NCI-H446 treated with DMSO at 0.1 percent for 48 hours (cell line): ENCODE measurements around the gene LBHD1.
"Not testable (repeated sequence)": the region's sequence is repeated elsewhere in the genome, so short reads cannot be mapped to it uniquely, and the experiment has no call there.

Experiments
- DNase-seq: peaks from one replicate; lab custom pipeline; 2025; lab: John Stamatoyannopoulos, UW

The LBHD1 gene

DNA sequence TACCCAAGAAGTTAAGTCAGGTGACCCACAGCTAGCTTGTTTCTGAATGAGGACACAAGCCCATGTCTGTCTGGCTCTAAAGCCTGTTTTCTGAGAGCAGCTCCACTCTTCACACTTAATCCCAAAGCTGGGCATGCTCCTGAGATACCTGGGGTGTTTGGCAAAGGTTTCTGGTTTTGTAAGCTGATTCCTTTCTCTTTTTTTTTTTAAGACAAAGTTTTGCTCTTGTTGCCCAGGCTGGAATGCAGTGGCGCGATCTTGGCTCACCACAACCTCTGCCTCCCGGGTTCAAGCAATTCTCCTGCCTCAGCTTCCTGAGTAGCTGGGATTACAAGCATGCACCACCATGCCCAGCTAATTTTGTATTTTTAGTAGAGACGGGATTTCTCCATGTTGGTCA lies 21.6 kb upstream of the LBHD1 start:
- DNase-seq, result not testable (repeated sequence)

DNA sequence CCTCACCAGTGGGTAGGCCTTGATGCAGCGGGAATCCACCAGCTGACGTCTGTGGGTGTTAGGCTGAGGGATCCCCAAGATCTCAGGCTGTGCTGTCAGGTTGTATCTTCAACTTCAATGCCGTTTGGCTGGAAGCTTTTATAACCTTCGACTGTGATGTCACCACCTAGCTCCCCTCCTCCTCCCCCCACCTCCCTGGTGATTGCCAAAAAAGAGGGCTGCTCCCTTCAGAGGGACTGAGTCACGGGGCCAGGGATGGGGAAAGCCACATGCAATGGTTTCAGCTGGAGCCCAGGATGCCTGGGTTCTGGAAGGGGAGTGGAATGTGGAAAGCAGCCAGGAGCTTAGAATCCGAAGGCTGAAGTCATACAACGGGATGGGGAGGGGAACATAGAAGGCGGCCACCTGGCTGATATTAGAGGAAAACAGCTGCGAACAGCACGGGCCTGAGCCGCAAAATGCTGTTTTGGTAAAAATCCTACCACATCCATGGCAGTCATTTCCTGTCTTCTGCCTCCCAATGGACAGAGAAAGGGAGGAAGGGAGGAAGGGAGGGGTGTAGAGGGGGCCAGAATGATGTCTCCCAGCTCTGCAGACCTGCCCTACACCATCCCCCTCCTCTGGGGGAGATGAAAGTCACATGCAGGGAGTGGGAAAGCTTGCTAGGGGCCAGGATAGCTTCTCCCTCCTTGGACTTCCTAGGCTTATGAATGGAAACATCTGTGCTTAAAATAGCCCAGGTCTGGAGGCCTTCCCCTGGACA lies 17.5 kb upstream of the LBHD1 start, which contains the start of gene LRRN4CL:
TSS of gene LRRN4CL (minus strand) at position 110 of the 763 bp plus-strand sequence. CDS start 1,022 bp downstream, outside the sequence.
- no peak for DNase-seq

DNA sequence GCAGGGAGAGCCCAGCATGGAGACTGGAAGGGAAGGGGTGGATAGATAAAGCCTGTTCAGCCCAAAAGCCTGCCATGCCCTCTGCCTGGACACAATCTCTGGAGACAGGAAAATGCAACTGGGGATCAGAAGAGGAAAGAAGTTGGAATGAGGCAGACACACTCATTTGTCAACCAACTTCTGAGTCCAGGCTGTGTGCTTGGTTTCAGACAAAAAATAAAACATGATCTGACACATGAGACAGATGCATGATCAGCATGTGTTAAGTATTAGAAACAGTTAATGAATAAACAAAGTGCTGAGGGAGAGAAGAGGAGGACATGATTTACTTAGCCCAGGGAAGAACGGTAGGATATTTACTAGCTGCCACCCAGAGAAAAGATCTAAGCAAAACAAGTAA lies 16.4 kb upstream of the LBHD1 start:
- DNase-seq, result no peak

DNA sequence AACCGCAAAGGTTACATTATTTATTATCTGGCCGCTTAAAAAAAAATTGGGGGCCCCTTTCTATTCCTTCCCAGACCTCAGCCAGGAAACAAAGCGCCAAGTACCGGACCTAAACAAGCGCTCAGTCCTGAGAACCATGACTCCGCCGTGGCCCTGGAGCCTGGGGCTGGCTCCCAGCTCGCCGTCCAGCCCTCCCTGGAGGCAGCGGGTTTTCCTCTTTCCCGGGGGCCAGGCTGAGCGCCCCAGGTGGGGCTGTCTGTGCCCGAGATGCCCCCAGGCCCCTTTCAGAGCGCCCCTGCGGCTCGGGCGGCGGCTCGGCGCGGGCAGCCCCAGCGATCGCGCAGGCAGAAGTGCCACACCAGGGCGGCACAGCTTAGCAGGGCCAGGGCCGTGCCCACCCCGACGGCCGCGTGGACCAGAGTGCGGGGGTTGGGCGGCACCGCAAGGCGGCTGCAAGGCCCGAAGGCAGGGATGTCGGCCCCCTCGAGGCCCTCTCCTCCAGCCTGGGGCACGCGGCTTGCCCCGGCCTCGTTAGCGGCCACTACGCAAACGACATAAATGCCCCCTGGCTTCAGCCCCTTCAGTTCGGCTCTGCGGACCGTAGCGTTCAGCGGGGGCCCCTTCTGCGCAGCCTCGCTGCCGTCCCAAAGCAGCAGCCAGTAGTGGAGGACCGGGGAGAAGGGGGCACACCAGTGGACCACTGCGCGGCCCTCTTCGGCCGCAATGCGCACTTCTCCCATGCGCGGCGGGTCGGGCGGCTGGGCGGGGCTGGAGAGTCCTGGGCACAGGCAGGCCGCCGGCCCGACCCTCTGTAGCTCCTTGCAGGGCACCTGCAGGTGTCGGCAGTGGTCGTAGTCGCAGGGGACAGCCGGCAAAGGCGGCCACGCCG lies 15.7 kb upstream of the LBHD1 start:
- DNase-seq, result no peak

DNA sequence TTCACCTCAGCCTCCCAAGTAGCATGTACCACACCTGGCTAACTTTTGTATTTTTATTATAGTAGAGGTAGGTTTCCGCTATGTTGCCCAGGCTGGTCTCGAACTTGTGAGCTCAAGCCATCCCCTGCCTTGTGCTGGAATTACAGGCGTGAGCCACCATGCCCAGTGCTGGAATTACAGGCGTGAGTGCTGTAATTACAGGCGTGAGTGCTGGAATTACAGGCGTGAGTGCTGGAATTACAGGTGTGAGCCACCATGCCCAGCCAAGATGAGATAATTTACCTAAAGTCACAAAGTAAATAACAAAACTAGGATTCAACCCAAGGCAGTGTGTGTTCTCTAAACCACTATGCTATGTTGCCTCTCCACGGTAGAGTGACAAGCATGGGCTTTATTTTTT lies 10.5 kb upstream of the LBHD1 start:
- DNase-seq, result no peak

DNA sequence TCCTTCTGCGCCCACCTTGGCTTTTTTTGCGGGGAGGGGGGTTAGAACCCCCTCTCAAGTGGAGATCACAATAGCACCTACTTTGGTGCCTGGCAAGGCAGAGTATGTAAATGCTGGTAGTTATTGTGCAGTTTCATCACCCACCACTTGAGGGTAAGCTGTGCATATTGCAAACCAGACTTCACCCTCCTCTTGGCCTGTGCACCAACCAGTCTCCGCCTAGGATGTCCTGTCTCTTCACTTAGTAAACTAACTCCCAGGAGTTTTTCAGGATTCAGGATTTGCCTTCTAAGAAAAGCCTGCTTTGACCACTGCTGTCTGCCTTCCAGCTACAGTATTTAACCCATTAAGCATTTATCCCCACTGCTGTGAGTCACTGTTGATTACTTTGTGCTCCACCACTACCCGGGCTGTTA lies 8.8 kb upstream of the LBHD1 start:
- peak; percentile 61 for DNase-seq

DNA sequence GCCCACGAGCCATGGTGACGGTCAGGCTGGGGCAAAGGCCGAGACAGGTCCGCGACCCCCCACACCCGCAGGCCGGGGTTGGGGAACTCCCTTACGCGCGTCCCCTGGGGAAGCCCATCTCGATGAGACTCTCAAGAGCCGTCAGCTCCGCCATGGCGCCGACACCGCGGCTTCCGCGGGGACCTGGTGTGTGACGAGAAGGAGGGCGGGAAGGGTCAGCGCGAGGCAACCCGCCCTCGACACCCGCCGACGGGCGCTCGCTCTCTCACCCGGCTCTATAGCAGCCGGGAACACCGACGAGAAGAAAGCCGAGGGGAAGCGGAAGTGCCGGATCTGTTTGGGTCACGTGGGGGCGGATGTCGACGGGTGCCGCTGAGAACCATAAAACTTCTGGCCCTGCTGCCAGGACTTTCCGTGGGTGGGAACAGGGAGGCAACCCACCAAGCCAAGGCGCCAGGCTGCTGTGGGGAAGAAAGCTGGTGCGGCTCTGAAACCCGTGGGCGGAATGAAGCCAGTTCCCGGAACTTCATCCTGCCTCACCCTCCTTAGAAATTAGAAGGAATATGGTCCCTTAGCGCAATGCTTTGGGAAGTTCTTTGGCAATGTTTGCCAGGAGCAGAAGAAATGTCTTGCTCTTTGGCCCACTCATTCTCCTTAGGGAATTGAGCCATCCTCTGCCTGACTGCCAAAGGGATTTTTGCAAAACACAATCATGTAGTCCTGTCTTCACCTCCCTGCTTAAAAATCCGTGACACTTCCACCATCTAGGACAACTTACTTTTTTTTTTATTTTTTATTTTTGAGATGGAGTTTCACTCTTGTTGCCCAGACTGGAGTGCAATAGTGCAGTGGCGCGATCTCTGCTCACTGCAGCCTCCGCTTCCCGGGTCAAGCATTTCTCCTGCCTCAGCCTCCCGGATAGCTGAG lies 7.0 kb upstream of the LBHD1 start, which contains the start of gene UBXN1:
TSS of gene UBXN1 (minus strand) at position 304 of the 927 bp plus-strand sequence. CDS start at position 154, 150 bp downstream.
- peak; percentile 86 for DNase-seq

DNA sequence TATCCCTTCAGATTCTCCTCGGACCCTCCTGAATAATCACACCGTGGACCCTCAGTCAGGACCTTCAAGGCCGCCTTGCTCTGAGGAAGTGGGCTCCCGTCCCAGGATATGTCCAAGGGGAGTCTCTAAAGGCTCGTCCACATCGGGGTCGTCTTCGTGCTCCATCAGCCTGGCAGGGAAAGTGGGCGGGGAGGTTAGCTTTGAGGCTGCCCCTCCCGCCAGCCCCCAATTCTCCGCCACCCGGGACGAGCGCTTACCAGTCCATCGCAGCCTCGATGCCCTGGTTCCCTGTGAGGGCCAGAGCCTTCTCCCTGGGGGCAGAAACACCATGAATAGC lies 6.3 kb upstream of the LBHD1 start:
- no peak for DNase-seq

DNA sequence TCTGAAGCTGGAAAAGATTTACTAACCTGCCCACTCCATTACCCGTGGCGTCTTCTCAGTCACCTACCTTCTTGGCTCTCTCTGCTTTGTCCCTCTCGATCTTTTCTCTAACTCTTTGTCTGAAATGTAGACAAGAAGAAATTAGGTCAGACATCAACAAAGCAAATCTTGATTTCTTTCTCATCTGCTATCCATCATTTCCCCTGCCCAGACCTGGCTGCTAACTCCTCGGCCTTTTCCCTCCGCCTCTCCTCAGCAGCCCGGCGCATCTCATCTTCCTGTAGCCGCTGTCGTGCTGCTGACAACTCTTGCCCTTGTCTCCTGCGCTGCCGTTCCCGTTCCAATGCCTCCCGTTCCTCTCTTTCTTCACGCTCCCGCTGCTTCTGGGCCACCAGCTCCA lies 5.6 kb upstream of the LBHD1 start:
- no peak for DNase-seq

DNA sequence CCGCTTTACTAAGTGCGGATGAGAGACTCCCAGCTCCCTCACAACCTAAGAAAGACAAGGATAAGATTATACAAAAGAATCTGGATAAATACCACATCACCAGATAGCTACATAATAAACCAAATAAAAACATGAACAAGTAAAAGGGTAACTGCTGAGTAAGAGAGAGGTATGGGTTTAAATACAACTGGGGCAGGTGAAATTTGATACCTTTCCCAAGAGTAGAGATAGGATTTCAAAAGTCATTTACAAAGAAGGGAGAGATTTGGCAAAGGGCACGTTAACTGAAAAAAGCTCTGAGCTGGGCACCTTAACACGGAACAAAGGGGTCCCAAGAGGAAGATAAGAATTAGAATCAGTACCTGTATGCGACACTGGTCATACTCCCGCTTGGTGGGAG lies 5.1 kb upstream of the LBHD1 start:
- DNase-seq, result no peak

DNA sequence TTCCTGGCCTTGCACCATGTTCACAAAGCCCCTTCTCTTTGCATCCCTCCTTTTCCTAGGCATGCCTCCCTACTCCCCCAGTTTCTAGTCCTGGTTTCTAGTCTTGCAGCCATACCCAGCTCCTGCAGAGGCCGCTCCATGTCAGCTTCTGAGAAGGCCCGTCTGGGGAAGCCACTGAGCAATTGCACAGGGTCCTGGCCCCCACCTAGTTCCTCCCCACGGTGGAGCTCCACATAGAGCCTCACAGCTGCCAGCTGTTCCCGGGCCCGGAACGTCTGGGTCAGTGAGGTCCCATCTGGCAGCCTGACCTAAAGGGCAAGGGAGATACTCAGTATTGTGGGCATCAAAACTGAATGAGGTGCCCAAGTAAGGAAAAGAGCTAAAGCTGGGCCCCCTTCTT lies 4.6 kb upstream of the LBHD1 start:
- no peak for DNase-seq

DNA sequence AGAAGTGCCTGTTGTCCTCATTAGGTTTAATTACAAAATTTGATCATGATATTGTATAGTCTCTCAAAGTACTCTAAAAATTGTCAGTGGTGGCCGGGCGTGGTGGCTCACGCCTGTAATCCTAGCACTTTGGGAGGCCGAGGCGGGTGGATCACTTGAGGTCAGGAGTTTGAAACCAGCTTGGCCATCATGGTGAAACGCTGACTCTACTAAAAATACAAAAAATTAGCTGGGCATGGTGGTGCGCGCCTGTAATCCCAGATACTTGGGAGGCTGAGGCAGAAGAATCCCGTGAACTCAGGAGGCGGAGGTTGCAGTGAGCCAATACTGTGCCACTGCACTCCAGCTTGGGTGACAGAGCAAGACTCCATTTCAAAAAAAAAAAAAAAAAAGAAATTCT lies 3.3 kb upstream of the LBHD1 start:
- DNase-seq, result not testable (repeated sequence)

DNA sequence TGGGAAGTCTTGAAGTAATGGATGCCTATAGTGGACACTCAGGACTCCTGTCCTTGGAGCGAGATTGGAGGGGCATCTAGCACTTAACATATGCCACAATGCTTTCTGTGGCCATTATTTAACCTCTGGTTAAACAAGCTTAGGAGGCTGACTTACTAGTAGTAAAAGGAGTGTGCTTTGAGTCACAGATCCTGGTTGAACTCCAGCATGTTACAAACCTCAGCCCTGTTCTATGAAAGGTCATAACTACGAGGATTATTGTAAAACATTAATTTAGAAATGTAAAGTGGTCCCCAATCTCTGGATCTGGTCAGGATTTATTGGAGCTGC lies 1.1 kb upstream of the LBHD1 start:
- no peak for DNase-seq

DNA sequence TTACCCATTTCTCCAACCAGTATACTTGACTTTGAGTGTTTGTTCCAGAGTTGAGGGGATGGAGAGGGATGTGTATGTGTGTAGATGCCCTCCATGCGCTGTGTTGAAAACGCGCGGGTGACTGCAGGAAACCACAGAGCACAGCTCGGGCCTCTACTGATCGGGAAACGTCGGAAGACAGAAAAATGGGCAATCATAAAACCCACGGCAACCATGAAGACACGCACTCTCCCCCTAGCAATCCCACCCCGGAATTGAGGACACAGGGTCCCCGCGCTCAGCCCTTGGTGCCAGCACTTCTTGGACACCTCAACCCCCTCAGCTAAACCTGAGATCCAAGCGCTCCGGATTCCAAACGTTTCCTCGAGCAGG lies 845 bp downstream of the LBHD1 start:
- no peak for DNase-seq

DNA sequence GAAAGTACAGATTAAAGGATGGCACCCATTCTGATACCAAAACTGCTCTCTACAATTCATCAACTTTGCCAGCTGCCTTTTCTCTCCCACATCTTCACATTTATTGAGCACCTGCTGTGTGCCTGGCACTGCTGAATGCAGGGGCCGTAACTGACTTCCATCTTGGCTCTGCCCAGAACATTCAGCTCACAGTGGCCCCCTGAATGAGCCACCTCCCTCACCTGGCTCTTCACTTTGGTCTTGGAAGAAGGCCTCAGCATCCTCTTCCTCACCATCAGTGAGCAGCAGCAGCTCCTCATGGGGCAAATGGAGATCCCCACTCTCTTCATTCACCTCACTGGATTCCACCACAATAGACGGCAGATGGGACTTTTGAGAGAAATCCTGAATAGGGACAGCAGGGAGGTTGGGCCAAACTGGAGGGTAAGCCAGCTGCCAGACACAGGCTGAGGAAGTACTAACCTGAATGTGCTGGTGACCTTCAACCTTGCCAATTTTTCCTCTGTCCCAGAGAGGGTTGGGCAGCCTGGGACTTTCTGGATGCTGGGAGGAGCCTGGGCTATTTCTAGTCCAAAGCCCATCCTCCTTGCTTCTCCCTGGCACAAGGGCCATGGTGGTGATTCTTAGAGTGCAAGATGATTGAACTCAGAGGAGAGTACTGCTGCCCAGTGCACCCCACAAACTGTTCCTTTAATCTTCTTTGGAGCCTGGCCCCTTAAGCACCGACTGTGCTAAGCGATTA lies 2.5 kb downstream of the LBHD1 start:
- peak; percentile 30 for DNase-seq

DNA sequence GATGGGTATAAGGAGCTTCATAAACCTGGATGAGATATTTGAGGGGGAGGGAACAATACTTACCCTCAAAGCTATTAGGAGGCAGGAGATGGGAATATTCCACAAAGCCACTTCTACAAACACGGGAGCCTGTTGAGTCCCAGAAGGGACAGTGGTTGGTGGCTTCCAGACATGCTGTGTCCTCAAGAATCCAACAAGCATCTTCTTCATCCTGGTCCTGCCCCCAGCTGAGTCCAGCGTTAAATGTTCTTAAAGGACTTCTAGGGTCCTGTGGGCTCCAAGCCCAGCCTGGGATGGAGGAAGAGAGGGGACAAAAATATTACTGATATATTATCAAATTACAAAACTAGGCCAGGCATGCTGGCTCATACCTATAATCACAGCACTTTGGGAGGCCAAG lies 4.6 kb downstream of the LBHD1 start:
- no peak for DNase-seq

DNA sequence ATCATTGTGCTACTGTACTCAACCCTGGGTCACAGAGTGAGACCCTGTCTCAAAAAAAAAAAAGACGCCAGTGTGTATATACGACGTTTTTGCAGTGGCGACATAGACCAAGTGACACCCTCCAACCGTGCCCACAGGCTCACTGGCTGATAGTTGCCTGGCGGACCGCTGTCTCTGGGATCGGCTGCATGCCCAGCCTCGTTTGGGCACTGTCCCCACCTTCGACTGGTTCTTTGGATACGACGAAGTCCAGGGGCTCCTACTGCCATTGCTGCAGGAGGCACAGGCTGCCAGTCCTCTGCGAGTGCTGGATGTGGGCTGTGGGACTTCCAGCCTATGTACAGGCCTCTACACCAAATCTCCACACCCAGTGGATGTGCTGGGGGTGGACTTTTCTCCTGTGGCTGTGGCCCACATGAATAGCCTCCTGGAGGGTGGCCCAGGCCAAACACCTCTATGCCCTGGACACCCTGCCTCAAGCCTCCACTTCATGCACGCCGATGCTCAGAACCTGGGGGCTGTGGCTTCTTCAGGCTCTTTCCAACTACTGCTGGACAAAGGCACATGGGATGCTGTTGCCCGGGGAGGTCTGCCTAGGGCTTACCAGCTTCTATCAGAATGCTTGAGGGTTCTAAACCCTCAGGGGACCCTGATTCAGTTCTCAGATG lies 5.7 kb downstream of the LBHD1 start:
- no peak for DNase-seq

DNA sequence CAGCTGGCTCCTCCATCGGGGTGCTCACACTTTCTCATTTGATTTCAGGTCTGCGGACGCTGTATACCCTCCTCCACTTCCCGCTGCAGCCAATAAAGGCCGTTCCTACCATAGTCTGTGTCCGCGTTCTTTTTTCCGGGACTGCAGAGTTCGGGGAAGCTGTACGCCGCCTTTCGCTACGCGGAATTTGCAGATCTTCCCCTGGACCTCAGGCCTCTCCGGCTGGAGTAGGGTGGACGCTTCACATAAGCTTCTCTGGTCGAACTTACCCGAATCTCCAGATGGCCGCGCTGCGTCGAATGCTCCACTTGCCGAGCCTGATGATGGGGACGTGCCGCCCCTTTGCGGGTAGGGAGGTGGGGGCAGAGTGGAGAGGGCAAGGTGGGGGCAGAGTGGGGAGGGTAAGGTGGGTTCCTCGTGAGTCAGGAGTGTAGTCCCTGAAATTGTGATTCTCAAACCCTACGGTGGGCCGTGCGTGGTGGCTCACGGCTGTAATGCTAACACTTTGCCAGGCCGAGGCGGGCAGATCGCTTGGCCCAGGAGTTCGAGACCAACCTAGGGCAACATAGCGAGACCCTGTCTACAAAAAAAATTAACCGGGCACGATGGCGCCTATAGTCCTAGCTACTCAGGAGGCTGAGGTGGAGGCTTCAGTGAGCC lies 6.3 kb downstream of the LBHD1 start:
- DNase-seq, result no peak

DNA sequence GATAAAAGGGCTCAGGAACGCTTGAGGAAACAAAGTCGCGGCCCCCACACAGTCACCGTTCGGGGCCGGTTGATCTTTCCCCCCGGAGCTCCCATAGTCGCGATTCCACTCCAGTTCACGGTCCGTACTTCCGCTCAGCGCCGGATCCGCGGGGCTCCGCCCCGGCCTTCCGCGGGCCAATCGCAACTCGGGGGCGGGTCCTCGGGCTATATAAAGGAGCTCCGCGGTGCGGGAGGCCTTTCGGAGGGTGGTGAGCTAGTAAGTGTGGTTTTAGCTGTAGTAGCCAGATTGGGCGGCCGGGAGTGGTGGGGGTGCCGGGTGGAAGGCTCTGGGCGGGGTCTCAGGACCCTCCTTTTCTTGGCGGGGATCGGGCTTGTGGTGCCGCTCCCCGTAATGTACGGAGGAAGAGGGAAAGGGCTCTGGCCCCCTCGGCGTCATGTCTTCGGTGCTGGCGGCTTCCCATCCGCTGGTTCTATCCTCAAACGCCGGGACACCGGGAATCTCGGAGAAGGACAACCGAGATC lies 6.9 kb downstream of the LBHD1 start, which contains the start of the genes C11orf98 and CSKMT:
TSS of gene C11orf98 (minus strand) at position 136 of the 524 bp plus-strand sequence. CDS start at position 95, 41 bp downstream.
TSS of gene CSKMT (plus strand) at position 238 of the 524 bp plus-strand sequence. CDS start 568 bp downstream, outside the sequence.
- DNase-seq, result peak; percentile 92
